ENCODE measurements around the gene CHCHD6.

Gene CHCHD6

GRCh38 chr3:126977821-126978220, 273.8 kb downstream of the CHCHD6 start:
- H3K79me2 ChIP-seq (ENCODE audit: low read length), result no peaks in the 10 kb centered on the region
- TF ChIP-seq EZH2phosphoT487 (IDR thresholded peaks at IDR 0.05; ENCODE audit: low read depth) (no peak), CTCF (IDR thresholded peaks at IDR 0.05; ENCODE audit: low read depth, low read length) (no peak)
- no peak overlapping the region for H3K9ac ChIP-seq (ENCODE audit: low read length)
- H3K4me3 ChIP-seq (ENCODE audit: low read length), result no peak overlapping the region
- peaks cover 15% of the 10 kb centered on the region for H3K4me1 ChIP-seq (ENCODE audit: low read length)
- H2AFZ ChIP-seq (ENCODE audit: low read depth, low read length), result no peak overlapping the region
- H3K36me3 ChIP-seq (replicated peaks; ENCODE audit: low read depth, low read length), result peaks cover 4% of the 10 kb centered on the region
- no peaks in the 10 kb centered on the region for H4K20me1 ChIP-seq (ENCODE audit: insufficient read depth, low read length)
- H3K27ac ChIP-seq (ENCODE audit: low read length), result no peak overlapping the region
- no peak overlapping the region for H3K4me2 ChIP-seq (ENCODE audit: low read length)
- H3K9me3 ChIP-seq (ENCODE audit: insufficient read depth, low read length), result peaks cover 16% of the 10 kb centered on the region; the same call in 1 of the 2 replicates
- H3K27me3 ChIP-seq (ENCODE audit: low read depth, low read length), result peaks cover 7% of the 10 kb centered on the region

- Histone ChIP-seq H3K9me3 (ENCODE audit: insufficient read depth, low read length) (peaks cover 16% of the 10 kb centered on the region; the same call in 1 of the 2 replicates), H3K4me1 (ENCODE audit: low read length) (peaks cover 15% of the 10 kb centered on the region), H4K20me1 (ENCODE audit: insufficient read depth, low read length) (no peaks in the 10 kb centered on the region), H3K36me3 (replicated peaks; ENCODE audit: low read depth, low read length) (peaks cover 4% of the 10 kb centered on the region), H2AFZ (ENCODE audit: low read depth, low read length) (no peak overlapping the region), H3K27me3 (ENCODE audit: low read depth, low read length) (peaks cover 7% of the 10 kb centered on the region), H3K4me3 (ENCODE audit: low read length) (no peak overlapping the region), H3K27ac (ENCODE audit: low read length) (no peak overlapping the region), H3K4me2 (ENCODE audit: low read length) (no peak overlapping the region), H3K9ac (ENCODE audit: low read length) (no peak overlapping the region), H3K79me2 (ENCODE audit: low read length) (peaks cover under 1% of the 10 kb centered on the region; the same call in 1 of the 2 replicates)
- TF ChIP-seq CTCF (IDR thresholded peaks at IDR 0.05; ENCODE audit: low read depth, low read length) (no peak), EZH2phosphoT487 (IDR thresholded peaks at IDR 0.05; ENCODE audit: low read depth) (no peak)
Measured at GRCh38 chr3:126978291-126978690, 274.3 kb downstream of the CHCHD6 start.

- Histone ChIP-seq H3K9me3 (ENCODE audit: insufficient read depth, low read length) (peaks cover 11% of the 10 kb centered on the region; the same call in 1 of the 2 replicates), H3K9ac (ENCODE audit: low read length) (no peak overlapping the region), H3K4me2 (ENCODE audit: low read length) (no peak overlapping the region), H3K36me3 (replicated peaks; ENCODE audit: low read depth, low read length) (peaks cover 2% of the 10 kb centered on the region), H2AFZ (ENCODE audit: low read depth, low read length) (no peak overlapping the region), H3K4me1 (ENCODE audit: low read length) (peaks cover 16% of the 10 kb centered on the region), H3K4me3 (ENCODE audit: low read length) (no peak overlapping the region), H3K27me3 (ENCODE audit: low read depth, low read length) (peaks cover 7% of the 10 kb centered on the region), H3K27ac (ENCODE audit: low read length) (no peak overlapping the region), H4K20me1 (ENCODE audit: insufficient read depth, low read length) (peaks cover 3% of the 10 kb centered on the region), H3K79me2 (ENCODE audit: low read length) (peaks cover 9% of the 10 kb centered on the region)
- TF ChIP-seq EZH2phosphoT487 (IDR thresholded peaks at IDR 0.05; ENCODE audit: low read depth), result no peak
- no peak for TF ChIP-seq CTCF (IDR thresholded peaks at IDR 0.05; ENCODE audit: low read depth, low read length)
Measured at GRCh38 chr3:126979046-126979628, 275.1 kb downstream of the CHCHD6 start.

GRCh38 chr3:126980266-126980811, 276.3 kb downstream of the CHCHD6 start:
- H3K36me3 ChIP-seq (replicated peaks; ENCODE audit: low read depth, low read length), result no peaks in the 10 kb centered on the region
- peaks cover 7% of the 10 kb centered on the region for H3K27me3 ChIP-seq (ENCODE audit: low read depth, low read length)
- H3K9me3 ChIP-seq (ENCODE audit: insufficient read depth, low read length), result 0 out of 2 replicates have a peak, but pooled peaks cover 2% of the 10 kb centered on the region
- H2AFZ ChIP-seq (ENCODE audit: low read depth, low read length), result no peak overlapping the region
- no peak for TF ChIP-seq CTCF (IDR thresholded peaks at IDR 0.05; ENCODE audit: low read depth, low read length)
- no peak for TF ChIP-seq EZH2phosphoT487 (IDR thresholded peaks at IDR 0.05; ENCODE audit: low read depth)
- no peak overlapping the region for H3K4me3 ChIP-seq (ENCODE audit: low read length)
- no peak overlapping the region for H3K27ac ChIP-seq (ENCODE audit: low read length)
- H3K9ac ChIP-seq (ENCODE audit: low read length), result no peak overlapping the region
- H3K4me1 ChIP-seq (ENCODE audit: low read length), result peaks cover 19% of the 10 kb centered on the region
- H4K20me1 ChIP-seq (ENCODE audit: insufficient read depth, low read length), result peaks cover 15% of the 10 kb centered on the region
- H3K4me2 ChIP-seq (ENCODE audit: low read length), result no peak overlapping the region
- peaks cover 21% of the 10 kb centered on the region for H3K79me2 ChIP-seq (ENCODE audit: low read length)
